Breast epithelium (tissue), 3 donors: Measurements from ENCODE around the gene AGRN.

Source experiments
- POLR2AphosphoS5 ChIP-seq, 3 donors: sonication (generic); formaldehyde crosslinking; IDR thresholded peaks; one replicate each; pipeline ENCODE4 v1.6.1; 2017; ENCODE audit warnings: antibody characterized with exemption in 3 of 3
- TF ChIP-seq, protein P1 (sequence below), 3 donors: fragments of 450-650 bp; IDR thresholded peaks; one replicate each; pipeline ENCODE4 v1.5.1; 2016 to 2017; ENCODE audit warnings: antibody characterized with exemption in 3 of 3, mild to moderate bottlenecking in 3 of 3, moderate library complexity in 3 of 3

DNA sequence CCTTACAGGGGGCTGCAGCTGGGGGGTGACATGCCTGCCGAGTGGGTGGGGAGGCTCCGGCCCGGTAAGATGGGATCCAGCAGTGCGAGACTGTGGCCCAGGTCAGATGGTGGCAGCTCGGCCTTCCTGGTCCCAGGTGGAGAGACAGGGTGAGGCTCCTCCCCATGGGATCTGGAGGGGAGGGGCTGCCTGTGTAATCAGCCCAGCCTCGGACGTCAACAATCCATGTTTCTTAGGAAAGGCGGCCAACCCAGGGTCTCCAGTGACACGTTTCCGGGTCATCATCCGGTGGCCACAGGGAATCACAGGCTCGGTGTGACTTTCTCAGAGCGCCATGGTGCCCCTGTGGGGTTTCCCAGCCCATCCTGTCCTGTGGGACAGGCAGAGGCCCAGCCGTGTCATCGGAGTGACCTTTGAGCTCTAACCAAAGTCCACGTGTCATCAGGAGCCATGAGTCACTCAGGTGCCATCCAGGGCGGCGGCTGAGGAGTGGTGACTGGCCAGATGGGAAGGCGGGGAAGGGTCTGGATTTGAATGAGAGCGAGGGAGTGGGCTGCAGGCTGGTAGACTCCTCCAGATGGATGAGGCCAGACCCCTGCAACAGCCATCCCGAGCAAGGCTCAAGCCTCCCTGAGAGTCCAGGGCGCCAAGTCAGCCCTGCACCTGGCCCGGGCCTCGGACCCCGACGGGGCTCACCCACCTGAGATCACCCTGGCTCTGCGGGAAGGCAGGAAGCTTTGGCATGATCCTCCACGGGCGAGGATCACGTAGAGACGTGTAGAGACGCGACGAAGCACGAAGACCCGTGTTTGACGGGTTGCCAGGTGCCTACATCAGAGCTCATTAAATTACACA lies 13.4 kb upstream of the AGRN start:
- TF ChIP-seq, protein P1, sequence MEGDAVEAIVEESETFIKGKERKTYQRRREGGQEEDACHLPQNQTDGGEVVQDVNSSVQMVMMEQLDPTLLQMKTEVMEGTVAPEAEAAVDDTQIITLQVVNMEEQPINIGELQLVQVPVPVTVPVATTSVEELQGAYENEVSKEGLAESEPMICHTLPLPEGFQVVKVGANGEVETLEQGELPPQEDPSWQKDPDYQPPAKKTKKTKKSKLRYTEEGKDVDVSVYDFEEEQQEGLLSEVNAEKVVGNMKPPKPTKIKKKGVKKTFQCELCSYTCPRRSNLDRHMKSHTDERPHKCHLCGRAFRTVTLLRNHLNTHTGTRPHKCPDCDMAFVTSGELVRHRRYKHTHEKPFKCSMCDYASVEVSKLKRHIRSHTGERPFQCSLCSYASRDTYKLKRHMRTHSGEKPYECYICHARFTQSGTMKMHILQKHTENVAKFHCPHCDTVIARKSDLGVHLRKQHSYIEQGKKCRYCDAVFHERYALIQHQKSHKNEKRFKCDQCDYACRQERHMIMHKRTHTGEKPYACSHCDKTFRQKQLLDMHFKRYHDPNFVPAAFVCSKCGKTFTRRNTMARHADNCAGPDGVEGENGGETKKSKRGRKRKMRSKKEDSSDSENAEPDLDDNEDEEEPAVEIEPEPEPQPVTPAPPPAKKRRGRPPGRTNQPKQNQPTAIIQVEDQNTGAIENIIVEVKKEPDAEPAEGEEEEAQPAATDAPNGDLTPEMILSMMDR (IDR thresholded peaks at IDR 0.05) = no peak
- TF ChIP-seq POLR2AphosphoS5 (IDR thresholded peaks at IDR 0.05) = no peak
